Measurements from ENCODE around the gene KDELR3. TPM values are rescaled to one million over a fixed set of nuclear protein-coding genes. Genes with fewer than 3 reads are reported as not detected.
A peak's percentile ranks its signal among the peaks of the same experiment; 100 is the strongest.

The KDELR3 gene
- total and polyA plus RNA-seq, 2 donors (not counting 3 experiments of a cell fraction or from before 2014, with no cell fraction given) = 28.6 to 61.3 TPM

DNA sequence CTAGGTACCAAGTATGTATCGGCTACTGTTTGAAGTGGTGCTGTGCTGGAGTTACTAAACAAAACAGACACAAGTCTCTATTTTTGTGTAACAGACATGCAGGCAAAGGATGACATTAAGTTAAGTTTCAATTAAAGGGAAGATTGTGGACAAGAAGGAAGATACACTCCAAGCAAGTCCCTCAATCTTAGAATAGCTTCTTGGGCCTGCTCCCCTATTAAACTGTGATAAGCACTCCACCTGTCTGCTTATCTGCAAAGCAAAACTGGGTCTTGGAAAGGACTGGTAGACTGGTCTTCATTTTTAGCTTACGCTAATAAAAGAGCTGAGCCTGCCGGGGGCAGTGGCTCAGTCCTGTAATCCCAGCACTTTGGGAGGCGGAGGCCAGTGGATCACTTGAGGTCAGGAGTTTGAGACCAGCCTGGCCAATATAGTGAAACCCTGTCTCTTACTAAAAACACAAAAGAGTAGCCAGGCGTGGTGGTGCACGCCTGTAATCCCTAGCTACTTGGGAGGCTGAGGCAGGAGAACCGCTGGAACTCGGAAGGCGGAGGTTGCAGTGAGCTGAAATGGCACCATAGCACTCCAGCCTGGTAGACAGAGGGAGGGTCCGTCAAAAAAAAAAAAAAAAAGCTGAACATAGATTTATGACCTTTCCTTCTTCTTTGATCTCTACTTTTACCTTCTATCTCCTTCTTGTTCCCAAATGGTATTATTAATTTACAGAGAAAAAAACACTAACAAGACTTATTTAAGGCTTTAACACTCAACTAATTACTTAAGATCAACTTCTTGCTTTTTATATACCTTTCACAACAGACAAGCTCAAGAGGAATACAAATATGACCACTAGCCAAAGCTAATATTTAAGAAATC, 34.1 kb downstream of the KDELR3 start:
- BruUV-seq (replicated peaks) = no TSS peak
- H3K79me2 ChIP-seq (ENCODE audit: control insufficient read depth, insufficient read depth, low read length) = peaks cover 86% of the 10 kb centered on the region
- dilution Hi-C loops (cut with MboI; ENCODE audit: extremely low pct_ligation_motif_present, low sequenced_read_pairs) (no loop called here), intact Hi-C loops (cut with micrococcal nuclease) (loop anchor here (10.0 kb wide), 1 partner anchor 203 kb away; the partner anchor contains the start of genes GTPBP1 and JOSD1)
- no peaks in the 10 kb centered on the region for H3K27me3 ChIP-seq (ENCODE audit: control insufficient read depth in 2 of 2, insufficient read depth in 2 of 2, low read length in 2 of 2)
- H3K27ac ChIP-seq (ENCODE audit: insufficient read depth, low read depth, low read length) = no peak overlapping the region
- H3K9me1 ChIP-seq (replicated peaks; ENCODE audit: control insufficient read depth, extremely low read depth, insufficient read depth, low read length) = no peaks in the 10 kb centered on the region
- H3K4me3 ChIP-seq (replicated peaks in 1 of 3; ENCODE audit: insufficient read depth in 1 of 3, low read depth in 1 of 3, low read length in 3 of 3) = peak overlapping the region in 1 of 3 experiments; percentile 89
- POLR2A ChIA-PET = interaction anchor here (0.6 to 1.5 kb wide), 5 partner anchors 11 to 302 kb away, joined by 3 to 7 read pairs (median 4); no protein-coding TSS in a partner anchor
- no peak for DNase-seq (ENCODE audit: low read depth, low spot score)
- no peaks in the 10 kb centered on the region for H3K9me3 ChIP-seq (replicated peaks; ENCODE audit: control insufficient read depth, insufficient read depth, low read length)
- H2AFZ ChIP-seq (ENCODE audit: low read depth, low read length) = no peak overlapping the region
- peaks cover 26% of the 10 kb centered on the region for H4K20me1 ChIP-seq (replicated peaks; ENCODE audit: control insufficient read depth, extremely low read depth, insufficient read depth, low read length)
- no peak for FAIRE-seq
- CTCF ChIA-PET = interaction anchor here (1.2 to 2.3 kb wide), 5 partner anchors 11 to 450 kb away, joined by 3 to 8 read pairs (median 3); partner anchors contain the start of gene TOMM22
- peaks cover 21% of the 10 kb centered on the region for H3K4me1 ChIP-seq (ENCODE audit: control insufficient read depth, extremely low read depth, insufficient read depth, low read length)
- peaks cover 24 to 37% of the 10 kb centered on the region in 2 experiments for H3K36me3 ChIP-seq (ENCODE audit: control insufficient read depth in 2 of 2, extremely low read depth in 1 of 2, insufficient read depth in 2 of 2, low read length in 2 of 2)
- H3K4me2 ChIP-seq (ENCODE audit: insufficient read depth, low read length) = peak overlapping the region; percentile 84
- no peak for TF ChIP-seq POLR2AphosphoS5 (IDR thresholded peaks at IDR 0.05; ENCODE audit: insufficient read depth, low read depth, low read length)
- no peak for TF ChIP-seq MAX (IDR thresholded peaks at IDR 0.05; ENCODE audit: insufficient read depth, insufficient read length)
- no peak for TF ChIP-seq JUN (IDR thresholded peaks at IDR 0.05; ENCODE audit: borderline replicate concordance, insufficient read depth, insufficient read length, low read depth)
- TF ChIP-seq, protein P1, sequence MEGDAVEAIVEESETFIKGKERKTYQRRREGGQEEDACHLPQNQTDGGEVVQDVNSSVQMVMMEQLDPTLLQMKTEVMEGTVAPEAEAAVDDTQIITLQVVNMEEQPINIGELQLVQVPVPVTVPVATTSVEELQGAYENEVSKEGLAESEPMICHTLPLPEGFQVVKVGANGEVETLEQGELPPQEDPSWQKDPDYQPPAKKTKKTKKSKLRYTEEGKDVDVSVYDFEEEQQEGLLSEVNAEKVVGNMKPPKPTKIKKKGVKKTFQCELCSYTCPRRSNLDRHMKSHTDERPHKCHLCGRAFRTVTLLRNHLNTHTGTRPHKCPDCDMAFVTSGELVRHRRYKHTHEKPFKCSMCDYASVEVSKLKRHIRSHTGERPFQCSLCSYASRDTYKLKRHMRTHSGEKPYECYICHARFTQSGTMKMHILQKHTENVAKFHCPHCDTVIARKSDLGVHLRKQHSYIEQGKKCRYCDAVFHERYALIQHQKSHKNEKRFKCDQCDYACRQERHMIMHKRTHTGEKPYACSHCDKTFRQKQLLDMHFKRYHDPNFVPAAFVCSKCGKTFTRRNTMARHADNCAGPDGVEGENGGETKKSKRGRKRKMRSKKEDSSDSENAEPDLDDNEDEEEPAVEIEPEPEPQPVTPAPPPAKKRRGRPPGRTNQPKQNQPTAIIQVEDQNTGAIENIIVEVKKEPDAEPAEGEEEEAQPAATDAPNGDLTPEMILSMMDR (IDR thresholded peaks at IDR 0.05; ENCODE audit: extremely low read depth in 1 of 2, insufficient read depth in 1 of 2, low read depth in 1 of 2, low read length in 2 of 2) = no peak
- no peak for TF ChIP-seq MYC (IDR thresholded peaks at IDR 0.05; ENCODE audit: low read depth, low read length)
- TF ChIP-seq EZH2 (IDR thresholded peaks at IDR 0.05; ENCODE audit: borderline replicate concordance, low read depth, low read length, severe bottlenecking) = no peak
- TF ChIP-seq FOS (IDR thresholded peaks at IDR 0.05; ENCODE audit: borderline replicate concordance, insufficient read depth, low read length) = no peak
- TF ChIP-seq GATA2 (IDR thresholded peaks at IDR 0.05; ENCODE audit: insufficient read depth, insufficient read length, low read depth, low read length) = no peak
- no peak for TF ChIP-seq POLR2A (IDR thresholded peaks at IDR 0.05; ENCODE audit: low read depth, low read length)
- no peak overlapping the region for H3K9ac ChIP-seq (replicated peaks; ENCODE audit: extremely low read depth, insufficient read depth, low read length)

Data from endothelial cell of umbilical vein (primary cell).